Activated CD4-positive, alpha-beta T cell treated with anti-CD3 and anti-CD28 coated beads, Interleukin-2, amount 10 ng/mL, durations not matched to agents 24 days and 14 days (primary cell): Measurements from ENCODE around the gene ZNF575. TPM values are rescaled to one million over a fixed set of nuclear protein-coding genes. Genes with fewer than 3 reads are reported as not detected.

Source experiments
- DNase-seq: peaks from one replicate; pipeline ENCODE4 v3.0.0; 2022
- H3K27ac Mint-ChIP-seq: one replicate; pipeline ENCODE4 v1.8.0; 2022; ENCODE audit warnings: mild to moderate bottlenecking, mixed read lengths
- H3K27me3 Mint-ChIP-seq: one replicate; pipeline ENCODE4 v1.8.0; 2022; ENCODE audit warnings: mixed read lengths
- H3K36me3 Mint-ChIP-seq: one replicate; pipeline ENCODE4 v1.8.0; 2022; ENCODE audit warnings: low read depth, mild to moderate bottlenecking, mixed read lengths
- H3K4me1 Mint-ChIP-seq: one replicate; pipeline ENCODE4 v1.8.0; 2021; ENCODE audit warnings: mixed read lengths
- H3K4me3 Mint-ChIP-seq: one replicate; pipeline ENCODE4 v1.8.0; 2022; ENCODE audit warnings: mild to moderate bottlenecking, moderate library complexity, mixed read lengths
- H3K9me3 Mint-ChIP-seq: one replicate; pipeline ENCODE4 v1.8.0; 2021; ENCODE audit warnings: mixed read lengths
- intact Hi-C: fragments of 100-400 bp; cut with micrococcal nuclease; formaldehyde crosslinking; loops from one replicate; pipeline ENCODE4 v1.15.1; 2023
- total RNA-seq: library from RNA; stranded (reverse); gene quantifications from 2 replicates; pipeline ENCODE4 v1.2.3, GENCODE V29; 2022

The ZNF575 gene
- total RNA-seq, 1 donor from 2014 or later = 2.4 TPM

DNA sequence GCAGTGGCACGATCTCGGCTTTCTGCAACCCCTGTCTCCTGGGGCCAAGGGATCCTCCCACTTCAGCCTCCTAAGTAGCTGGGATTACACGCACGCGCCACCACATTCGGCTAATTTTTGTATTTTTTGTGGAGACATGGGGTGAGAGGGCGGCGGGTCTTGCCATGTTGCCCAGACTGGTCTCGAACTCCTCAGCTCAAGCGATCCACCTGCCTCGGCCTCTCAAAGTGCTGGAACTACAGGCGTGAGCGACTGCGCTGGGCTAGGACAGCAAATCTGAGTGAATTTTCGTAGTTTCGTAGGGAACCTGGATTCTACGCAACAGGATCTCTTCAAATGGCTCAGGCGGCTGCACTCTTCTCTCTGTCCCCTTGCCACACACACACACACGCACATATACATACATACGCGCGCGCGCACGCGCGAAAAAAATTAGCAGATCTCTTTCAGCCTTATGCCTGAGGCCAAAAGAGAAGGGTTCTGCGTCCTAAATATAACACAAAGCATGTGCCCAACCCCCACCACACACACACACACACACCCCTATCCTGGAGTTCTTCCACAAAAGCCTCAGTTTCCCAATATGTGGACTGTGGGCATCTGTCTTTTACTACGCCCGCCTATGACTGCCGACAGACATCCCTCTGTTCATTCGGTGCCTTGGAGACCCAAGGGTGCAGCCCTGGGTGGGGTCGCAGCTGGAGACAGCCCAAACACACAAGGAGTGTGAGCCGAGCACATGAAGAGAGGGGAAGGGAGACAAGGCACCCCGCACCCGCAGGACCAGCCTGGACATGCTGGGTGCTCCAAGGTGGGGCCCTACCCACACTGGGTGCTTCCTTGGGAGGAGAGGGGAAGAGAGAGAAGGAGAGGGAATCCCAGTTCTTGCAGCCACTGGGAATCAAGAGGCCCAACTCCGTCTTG is 43.2 kb downstream of the ZNF575 start:
- H3K27ac Mint-ChIP-seq = peak overlapping the region; percentile 68
- DNase-seq = peak; percentile 68
- intact Hi-C loops = loop anchor here (1.0 to 5.0 kb wide), 5 partner anchors 20 to 129 kb away; partner anchors contain the start of genes IRGQ, ZNF428, ZNF575 and ZNF576
- no peaks in the 10 kb centered on the region for H3K27me3 Mint-ChIP-seq
- H3K4me1 Mint-ChIP-seq = peaks cover 30% of the 10 kb centered on the region
- H3K4me3 Mint-ChIP-seq = peak overlapping the region; percentile 96
- no peaks in the 10 kb centered on the region for H3K9me3 Mint-ChIP-seq
- peaks cover 14% of the 10 kb centered on the region for H3K36me3 Mint-ChIP-seq

GRCh38 chr19:43578787-43579186 is 45.8 kb downstream of the ZNF575 start:
- Mint-ChIP-seq H3K4me3 (peak overlapping the region; percentile 85), H3K27ac (peak overlapping the region; percentile 70), H3K4me1 (peaks cover 36% of the 10 kb centered on the region), H3K9me3 (no peaks in the 10 kb centered on the region), H3K27me3 (no peaks in the 10 kb centered on the region), H3K36me3 (peaks cover 11% of the 10 kb centered on the region)
- DNase-seq = no peak
- intact Hi-C loops = loop anchor here (5.0 kb wide), 1 partner anchor 131 kb away; no protein-coding TSS in a partner anchor

DNA sequence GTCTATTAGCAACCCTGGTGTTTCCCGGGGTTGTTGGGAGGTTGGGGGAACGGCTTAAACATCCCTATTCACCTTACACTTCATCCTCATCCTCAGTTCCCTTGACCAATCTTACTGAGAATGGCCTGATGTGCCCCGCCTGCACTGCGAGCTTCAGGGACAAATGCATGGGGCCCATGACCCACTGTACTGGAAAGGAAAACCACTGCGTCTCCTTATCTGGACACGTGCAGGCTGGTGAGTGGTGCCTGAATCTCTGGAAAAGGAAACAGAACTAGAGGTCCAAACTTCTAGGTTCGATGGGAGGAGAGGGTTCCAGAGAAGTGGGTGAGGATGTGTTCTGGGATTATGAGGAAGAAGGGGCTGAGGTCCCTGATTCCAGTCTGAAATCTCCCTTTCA is 48.5 kb downstream of the ZNF575 start:
- Mint-ChIP-seq H3K4me3 (peak overlapping the region; percentile 85), H3K27ac (no peak overlapping the region), H3K9me3 (no peaks in the 10 kb centered on the region), H3K27me3 (no peaks in the 10 kb centered on the region), H3K4me1 (peaks cover 28% of the 10 kb centered on the region), H3K36me3 (peaks cover 18% of the 10 kb centered on the region)
- no peak for DNase-seq
- intact Hi-C loops = no loop called here

- intact Hi-C loops = no loop called here
These were observed 49.5 kb downstream of the ZNF575 start for GRCh38 chr19:43582495-43582894.

DNA sequence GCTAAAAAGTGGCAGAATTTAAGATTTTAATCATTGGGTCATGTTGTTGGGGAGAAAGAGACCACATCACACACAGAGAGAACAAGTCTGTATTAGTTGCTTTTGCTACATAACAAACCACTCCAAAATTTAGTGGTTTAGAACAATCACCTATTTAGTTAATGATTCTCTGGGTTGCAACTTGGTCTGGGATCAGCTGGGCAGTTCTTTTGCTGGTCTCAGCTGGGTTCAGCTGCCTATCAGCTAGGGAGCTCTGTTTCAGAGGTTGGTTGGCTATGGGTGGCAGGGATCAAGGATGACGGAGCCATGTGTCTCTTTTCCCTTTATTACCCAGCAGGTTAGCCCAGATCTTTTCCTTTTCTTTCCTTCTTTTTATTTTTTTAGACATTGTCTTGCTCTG is 51.5 kb downstream of the ZNF575 start:
- Mint-ChIP-seq H3K27ac (peak overlapping the region; percentile 78), H3K27me3 (no peaks in the 10 kb centered on the region), H3K36me3 (peaks cover 14% of the 10 kb centered on the region), H3K9me3 (no peaks in the 10 kb centered on the region), H3K4me1 (peaks cover 22% of the 10 kb centered on the region), H3K4me3 (no peak overlapping the region)
- intact Hi-C loops = no loop called here
- no peak for DNase-seq

More at GRCh38 chr19:43582495-43582894, 49.5 kb downstream of the ZNF575 start:
- Mint-ChIP-seq H3K9me3 (no peaks in the 10 kb centered on the region), H3K36me3 (peaks cover 18% of the 10 kb centered on the region), H3K4me1 (peaks cover 27% of the 10 kb centered on the region), H3K27me3 (no peaks in the 10 kb centered on the region), H3K27ac (peak overlapping the region; percentile 25), H3K4me3 (no peak overlapping the region)
- DNase-seq = no peak

Other genes starting within 250 kb of the ZNF575 start
- not detected in 2 replicates for gene CD177, start 179.5 kb upstream of the ZNF575 start, total RNA-seq
- gene TEX101, start 118.3 kb upstream of the ZNF575 start, total RNA-seq = not detected in 2 replicates
- 3.6 and 4.1 TPM in 2 replicates for gene LYPD3, start 67.6 kb upstream of the ZNF575 start, total RNA-seq
- gene PHLDB3, start 28.4 kb upstream of the ZNF575 start, total RNA-seq = 26.3 and 26.7 TPM in 2 replicates
- gene ETHE1, start 6.0 kb upstream of the ZNF575 start, total RNA-seq = 59.3 and 59.7 TPM in 2 replicates
- 27.5 and 29.6 TPM in 2 replicates for gene XRCC1, start 42.3 kb downstream of the ZNF575 start, total RNA-seq
- 7.9 and 9.9 TPM in 2 replicates for gene PINLYP, start 42.6 kb downstream of the ZNF575 start, total RNA-seq
- 31.5 and 32.7 TPM in 2 replicates for gene IRGQ, start 62.9 kb downstream of the ZNF575 start, total RNA-seq
- 14.4 and 15.3 TPM in 2 replicates for gene ZNF576, start 63.4 kb downstream of the ZNF575 start, total RNA-seq
- 0.19 and 0.37 TPM in 2 replicates for gene SRRM5, start 78.9 kb downstream of the ZNF575 start, total RNA-seq
- gene ZNF428, start 86.4 kb downstream of the ZNF575 start, total RNA-seq = 18.1 and 19.4 TPM in 2 replicates
- 0.28 and 0.44 TPM in 2 replicates for gene CADM4, start 106.7 kb downstream of the ZNF575 start, total RNA-seq
- 13.8 and 14.9 TPM in 2 replicates for gene PLAUR, start 137.0 kb downstream of the ZNF575 start, total RNA-seq
- gene IRGC, start 182.9 kb downstream of the ZNF575 start, total RNA-seq = not detected in 2 replicates
- gene SMG9, start 221.8 kb downstream of the ZNF575 start, total RNA-seq = 83.9 and 86.6 TPM in 2 replicates
- 165 and 172 TPM in 2 replicates for gene KCNN4, start 247.8 kb downstream of the ZNF575 start, total RNA-seq